Subcutaneous abdominal adipose tissue (tissue), 5 donors: ENCODE results near the gene IL7R.

ENCODE experiments used
- H3K27ac ChIP-seq: one replicate; pipeline ENCODE4 v1.7.0; 2013; ENCODE audit warnings: low read depth, mild to moderate bottlenecking, inconsistent platforms, low read length, moderate library complexity
- H3K27me3 ChIP-seq, 5 donors: one replicate each; pipeline ENCODE4 v1.7.0; 2013; ENCODE audit warnings: low read length in 5 of 5, inconsistent platforms in 1 of 5; ENCODE audit not compliant: control insufficient read depth in 5 of 5, insufficient read depth in 4 of 5
- H3K36me3 ChIP-seq, 5 donors: one replicate each; pipeline ENCODE4 v1.7.0; 2013; ENCODE audit warnings: low read length in 5 of 5; ENCODE audit not compliant: control insufficient read depth in 5 of 5, insufficient read depth in 5 of 5
- H3K4me1 ChIP-seq, 5 donors: one replicate each; pipeline ENCODE4 v1.7.0; 2013; ENCODE audit warnings: low read length in 5 of 5, mild to moderate bottlenecking in 3 of 5, moderate library complexity in 1 of 5; ENCODE audit not compliant: control insufficient read depth in 5 of 5, insufficient read depth in 5 of 5
- H3K4me3 ChIP-seq, 5 donors: one replicate each; pipeline ENCODE4 v1.7.0; 2013; ENCODE audit warnings: low read length in 5 of 5, low read depth in 1 of 5
- H3K9ac ChIP-seq, 5 donors: one replicate each; pipeline ENCODE4 v1.7.0; 2013; ENCODE audit warnings: low read length in 5 of 5, mild to moderate bottlenecking in 4 of 5, moderate library complexity in 3 of 5
- H3K9me3 ChIP-seq, 5 donors: one replicate each; pipeline ENCODE4 v1.7.0; 2013; ENCODE audit warnings: low read length in 5 of 5; ENCODE audit not compliant: control insufficient read depth in 5 of 5
- donor health status: healthy.
- donor health status: healthy.
- donor health status: healthy.
- donor health status: healthy.
- donor health status: healthy.

Gene IL7R

GRCh38 chr5:35900972-35901695 is 44.4 kb downstream of the IL7R start:
- no peak overlapping the region for H3K9ac ChIP-seq
- no peak overlapping the region for H3K4me3 ChIP-seq
- no peak overlapping the region for H3K27ac ChIP-seq
- no peaks in the 10 kb centered on the region for H3K27me3 ChIP-seq
- H3K4me1 ChIP-seq = no peaks in the 10 kb centered on the region
- no peaks in the 10 kb centered on the region for H3K36me3 ChIP-seq
- peaks cover 0 to 3% (median 0%) of the 10 kb centered on the region in 5 donors for H3K9me3 ChIP-seq

DNA sequence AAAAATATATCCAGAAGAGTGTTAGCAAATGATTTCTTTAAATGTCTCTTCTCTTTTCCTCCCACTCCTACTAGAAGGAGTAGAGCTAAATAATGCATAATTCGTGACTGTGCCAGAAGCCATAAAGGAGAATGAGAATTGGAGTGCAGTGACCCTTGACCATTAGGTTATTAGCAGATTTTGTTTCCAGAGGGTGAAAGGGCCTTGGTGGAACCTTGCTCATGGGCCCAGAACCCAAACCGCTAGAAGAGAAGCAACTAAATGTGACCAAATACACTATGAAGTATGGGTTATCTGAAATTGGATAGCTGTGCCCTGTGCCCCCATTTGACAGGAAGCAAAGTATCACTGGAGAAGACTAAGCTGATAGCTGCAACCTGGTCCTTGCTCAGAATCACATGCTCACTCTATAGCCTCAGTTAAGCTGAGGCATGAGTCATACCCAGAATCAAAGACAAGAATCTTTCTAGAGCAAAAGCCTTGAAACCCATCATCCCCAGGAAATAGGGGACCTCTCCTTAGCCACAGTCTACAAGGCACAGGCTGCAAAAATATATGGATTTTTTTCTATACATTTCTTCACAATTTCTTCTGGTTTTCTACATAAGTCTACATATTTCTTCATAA is 45.5 kb downstream of the IL7R start:
- no peak overlapping the region for H3K9ac ChIP-seq
- no peaks in the 10 kb centered on the region for H3K36me3 ChIP-seq
- no peak overlapping the region for H3K4me3 ChIP-seq
- H3K27ac ChIP-seq = no peak overlapping the region
- no peaks in the 10 kb centered on the region for H3K27me3 ChIP-seq
- H3K4me1 ChIP-seq = no peaks in the 10 kb centered on the region
- H3K9me3 ChIP-seq = peaks cover 0 to 3% (median 0%) of the 10 kb centered on the region in 5 donors

- no peak overlapping the region for H3K4me3 ChIP-seq
- H3K27me3 ChIP-seq = no peaks in the 10 kb centered on the region
- H3K27ac ChIP-seq = no peak overlapping the region
- H3K4me1 ChIP-seq = no peaks in the 10 kb centered on the region
- H3K9me3 ChIP-seq = peaks cover 0 to 3% (median 0%) of the 10 kb centered on the region in 5 donors
- no peak overlapping the region for H3K9ac ChIP-seq
- H3K36me3 ChIP-seq = no peaks in the 10 kb centered on the region
These were observed 47.0 kb downstream of the IL7R start for GRCh38 chr5:35903631-35904203.

DNA sequence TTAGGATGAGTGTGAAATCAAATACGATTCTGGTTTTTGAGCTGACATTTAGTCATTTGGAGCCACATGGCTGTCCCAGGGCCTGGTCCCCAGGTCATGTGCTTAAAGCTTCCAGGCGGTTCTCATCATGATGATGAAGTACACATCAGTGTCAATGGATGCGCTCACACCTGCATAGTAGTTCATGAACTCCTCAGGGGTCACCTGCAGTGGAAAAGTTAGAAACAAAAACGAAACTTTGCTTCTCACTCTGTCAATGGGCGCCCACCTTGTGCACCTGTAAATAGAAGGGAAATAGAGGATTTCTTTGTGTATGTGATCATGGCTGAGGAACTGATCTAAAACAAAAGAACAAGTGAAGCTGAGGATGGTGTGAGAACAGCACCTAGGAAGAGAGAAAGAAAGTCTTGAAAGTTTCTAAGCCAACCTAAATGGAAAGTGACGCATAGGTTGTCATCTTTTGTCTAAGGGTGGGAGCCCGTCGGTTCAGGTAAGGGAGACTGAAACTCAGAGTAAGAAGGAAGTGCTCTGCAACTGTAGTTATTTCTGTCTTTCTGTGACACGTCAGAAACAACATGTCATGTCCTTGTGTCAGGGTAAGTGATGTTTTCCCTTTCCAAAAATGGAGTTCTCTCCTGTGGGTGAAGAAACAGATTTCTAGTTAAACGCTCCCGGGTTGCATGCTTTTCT is 47.9 kb downstream of the IL7R start:
- Histone ChIP-seq H3K36me3 (no peaks in the 10 kb centered on the region), H3K9me3 (peaks cover 0 to 3% (median 0%) of the 10 kb centered on the region in 5 donors), H3K4me1 (no peaks in the 10 kb centered on the region), H3K27ac (no peak overlapping the region), H3K9ac (no peak overlapping the region), H3K27me3 (no peaks in the 10 kb centered on the region), H3K4me3 (no peak overlapping the region)

DNA sequence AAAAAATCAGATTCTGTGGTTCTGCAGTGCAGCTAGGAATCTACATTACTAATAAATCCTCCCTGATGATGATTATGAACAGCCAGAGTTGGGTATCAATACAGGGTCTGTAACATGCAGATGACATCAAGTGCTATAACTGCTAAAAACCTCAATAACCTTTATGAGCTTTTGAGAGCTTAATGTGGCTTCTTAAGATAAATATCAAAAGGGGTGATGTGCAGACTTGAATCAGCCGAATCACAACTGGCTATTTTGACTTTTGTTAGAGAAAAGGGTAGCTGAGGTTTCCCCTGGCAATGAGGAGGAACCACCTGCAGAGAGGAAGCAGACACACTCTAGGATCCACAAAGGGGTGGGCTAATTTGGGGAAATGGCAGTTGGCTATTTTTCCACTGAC is 51.5 kb downstream of the IL7R start:
- no peak overlapping the region for H3K9ac ChIP-seq
- peaks cover 0 to 4% (median 0%) of the 10 kb centered on the region in 5 donors for H3K9me3 ChIP-seq
- H3K4me3 ChIP-seq = no peak overlapping the region
- no peaks in the 10 kb centered on the region for H3K4me1 ChIP-seq
- H3K36me3 ChIP-seq = no peaks in the 10 kb centered on the region
- H3K27me3 ChIP-seq = no peaks in the 10 kb centered on the region
- H3K27ac ChIP-seq = no peak overlapping the region

DNA sequence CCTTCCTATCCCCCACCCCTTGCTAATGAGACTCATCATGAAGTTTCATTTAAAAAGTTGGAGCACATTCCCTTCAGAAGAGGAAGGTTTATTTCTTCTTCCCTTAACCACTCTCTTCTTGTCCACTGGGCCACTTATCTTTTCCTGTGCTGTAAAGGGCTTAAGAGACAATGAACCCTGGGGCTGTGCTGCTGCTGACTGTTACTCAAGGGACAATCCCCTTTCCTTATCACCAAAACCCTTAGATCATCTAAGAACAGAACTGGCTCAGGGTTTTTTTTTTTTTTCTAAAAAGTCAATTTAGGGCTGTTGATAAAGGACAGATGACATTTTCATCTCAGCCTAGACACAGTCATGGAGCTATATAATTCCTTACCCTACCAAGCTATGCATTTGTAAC is 52.1 kb downstream of the IL7R start:
- H3K4me1 ChIP-seq = no peaks in the 10 kb centered on the region
- no peak overlapping the region for H3K27ac ChIP-seq
- no peaks in the 10 kb centered on the region for H3K27me3 ChIP-seq
- H3K36me3 ChIP-seq = no peaks in the 10 kb centered on the region
- H3K4me3 ChIP-seq = no peak overlapping the region
- H3K9ac ChIP-seq = no peak overlapping the region
- H3K9me3 ChIP-seq = peaks cover 0 to 4% (median 0%) of the 10 kb centered on the region in 5 donors

GRCh38 chr5:35919191-35919590 is 62.5 kb downstream of the IL7R start:
- Histone ChIP-seq H3K27me3 (peaks cover 0 to 14% (median 3%) of the 10 kb centered on the region in 5 donors), H3K4me1 (no peaks in the 10 kb centered on the region), H3K27ac (no peak overlapping the region), H3K9ac (no peak overlapping the region), H3K4me3 (no peak overlapping the region), H3K9me3 (peaks cover 0 to 4% (median 0%) of the 10 kb centered on the region in 5 donors), H3K36me3 (no peaks in the 10 kb centered on the region)

DNA sequence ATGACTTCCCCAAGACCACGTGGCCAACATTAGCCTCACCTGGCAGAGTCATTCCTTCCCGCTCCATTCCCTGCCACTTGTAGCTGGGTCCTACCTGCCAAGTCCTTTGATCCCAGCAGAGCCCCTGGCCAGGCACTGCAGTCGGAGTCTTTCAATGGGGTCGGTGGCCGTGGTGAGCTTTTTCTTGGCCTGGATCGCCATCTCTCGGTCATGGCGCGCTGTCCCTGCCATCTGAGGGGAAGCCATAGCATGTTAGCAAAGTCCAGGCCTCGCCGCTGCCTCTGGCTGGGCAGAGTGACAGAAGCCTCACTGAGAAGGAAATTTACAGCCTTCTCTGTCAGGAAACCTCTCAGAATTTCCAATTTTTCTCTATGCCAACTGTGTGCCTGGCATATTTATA is 64.2 kb downstream of the IL7R start:
- peaks cover 0 to 4% (median 0%) of the 10 kb centered on the region in 5 donors for H3K9me3 ChIP-seq
- H3K4me1 ChIP-seq = peaks cover 0 to 7% (median 0%) of the 10 kb centered on the region in 5 donors
- peaks cover 10 to 21% (median 13%) of the 10 kb centered on the region in 5 donors for H3K27me3 ChIP-seq
- no peak overlapping the region for H3K27ac ChIP-seq
- H3K9ac ChIP-seq = no peak overlapping the region
- H3K36me3 ChIP-seq = no peaks in the 10 kb centered on the region
- no peak overlapping the region for H3K4me3 ChIP-seq

DNA sequence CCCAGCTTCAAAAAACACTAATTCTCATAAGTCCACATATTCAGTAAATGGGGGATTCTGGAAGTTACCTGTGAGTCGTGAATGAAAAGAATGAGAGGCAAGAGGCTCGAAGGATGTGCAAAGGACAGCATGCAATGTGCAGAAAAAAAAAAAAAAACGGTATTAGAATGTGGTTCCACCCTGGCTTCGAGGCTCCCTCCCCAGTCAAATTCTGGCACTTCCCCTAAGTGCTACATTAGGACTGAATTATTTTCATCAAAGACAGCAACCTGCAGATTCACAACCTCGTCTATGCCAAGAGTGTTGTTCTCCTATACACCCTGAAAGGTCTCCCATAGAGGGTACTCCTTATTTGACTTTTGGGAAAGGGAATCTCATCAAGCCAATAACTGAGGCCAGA is 65.2 kb downstream of the IL7R start:
- Histone ChIP-seq H3K9ac (no peak overlapping the region), H3K27me3 (peaks cover 12 to 21% (median 18%) of the 10 kb centered on the region in 5 donors), H3K4me1 (peaks cover 0 to 12% (median 5%) of the 10 kb centered on the region in 5 donors), H3K9me3 (peaks cover 0 to 4% (median 0%) of the 10 kb centered on the region in 5 donors), H3K27ac (no peak overlapping the region), H3K4me3 (no peak overlapping the region), H3K36me3 (no peaks in the 10 kb centered on the region)

GRCh38 chr5:35922468-35922867 is 65.8 kb downstream of the IL7R start:
- H3K9ac ChIP-seq = no peak overlapping the region
- H3K9me3 ChIP-seq = peaks cover 0 to 4% (median 0%) of the 10 kb centered on the region in 5 donors
- H3K4me1 ChIP-seq = peaks cover 0 to 12% (median 5%) of the 10 kb centered on the region in 5 donors
- H3K36me3 ChIP-seq = no peaks in the 10 kb centered on the region
- peaks cover 14 to 23% (median 18%) of the 10 kb centered on the region in 5 donors for H3K27me3 ChIP-seq
- no peak overlapping the region for H3K4me3 ChIP-seq
- H3K27ac ChIP-seq = no peak overlapping the region
